Measurements from ENCODE around the gene CCNL1. TPM values are rescaled to one million over a fixed set of nuclear protein-coding genes. Genes with fewer than 3 reads are reported as not detected.

CCNL1 gene
- total and polyA plus RNA-seq, 2 of the 4 experiments (the other 2 are of a cell fraction) = 60.9 to 83.3 TPM

- H3K27me3 ChIP-seq (ENCODE audit: control insufficient read depth, insufficient read depth, low read length) = no peaks in the 10 kb centered on the region
- intact Hi-C loops (cut with micrococcal nuclease) (no loop called here), dilution Hi-C loops (cut with HindIII; ENCODE audit: low sequenced_read_pairs, unreplicated experiment) (no loop called here), in situ Hi-C loops (cut with MboI; ENCODE audit: low sequenced_read_pairs) (loop anchor here (25.0 kb wide), 1 partner anchor 1561 kb away; no protein-coding TSS in a partner anchor)
- no peak overlapping the region for H4K8ac ChIP-seq (ENCODE audit: low read depth in 2 of 2, low read length in 2 of 2)
- H3K18ac ChIP-seq (ENCODE audit: low read depth, low read length) = no peak overlapping the region
- H3K79me1 ChIP-seq (ENCODE audit: low read depth in 1 of 2, low read length in 2 of 2) = peaks cover 21 to 44% of the 10 kb centered on the region in 2 experiments
- H3K9ac ChIP-seq (ENCODE audit: low read depth, low read length) = no peak overlapping the region
- no peak overlapping the region for H4K91ac ChIP-seq (ENCODE audit: insufficient read depth, low read depth, low read length)
- no peak overlapping the region for H3K4me3 ChIP-seq (ENCODE audit: insufficient read depth, low read depth, low read length)
- peaks cover 3% of the 10 kb centered on the region for H3K9me1 ChIP-seq (ENCODE audit: insufficient read depth, low read length)
- DNase-seq (no peak), ATAC-seq (ENCODE audit: low read depth) (no peak)
- no peak overlapping the region for H2BK20ac ChIP-seq (ENCODE audit: low read depth, low read length)
- no CpG with 5 or more reads among the region's 2 CpGs for WGBS, 2 experiments (ENCODE audit: extremely low coverage in 2 of 2, insufficient read length in 1 of 2)
- no peak overlapping the region for H2BK5ac ChIP-seq (ENCODE audit: low read depth, low read length, poor library complexity, severe bottlenecking)
- no peak overlapping the region for H2BK15ac ChIP-seq (ENCODE audit: low read depth, low read length)
- no peak overlapping the region for H4K5ac ChIP-seq (ENCODE audit: low read depth, low read length)
- TF ChIP-seq RFX5 (IDR thresholded peaks at IDR 0.05; ENCODE audit: low read depth, low read length) (no peak), MAZ (IDR thresholded peaks at IDR 0.05; ENCODE audit: borderline replicate concordance, low read depth, low read length) (no peak), ELK1 (IDR thresholded peaks at IDR 0.05; ENCODE audit: borderline replicate concordance, low read depth, low read length) (no peak), SMC3 (IDR thresholded peaks at IDR 0.05; ENCODE audit: low read depth, low read length) (no peak), FOS (IDR thresholded peaks at IDR 0.05; ENCODE audit: low read depth, low read length) (no peak), CHD1 (IDR thresholded peaks at IDR 0.05; ENCODE audit: low read depth, low read length) (no peak), RCOR1 (IDR thresholded peaks at IDR 0.05; ENCODE audit: insufficient replicate concordance, low read length) (no peak), MAFK (IDR thresholded peaks at IDR 0.05; ENCODE audit: low read depth, low read length) (no peak), CEBPB (IDR thresholded peaks at IDR 0.05; ENCODE audit: low read depth, low read length) (no peak), RAD21 (IDR thresholded peaks at IDR 0.05; ENCODE audit: low read length) (no peak), NFE2L2 (IDR thresholded peaks at IDR 0.05; ENCODE audit: low read depth, low read length) (no peak), POLR2A (IDR thresholded peaks at IDR 0.05; ENCODE audit: low read depth, low read length) (no peak), CTCF (conservative IDR thresholded peaks at IDR 0.05; ENCODE audit: low read depth, low read length) (no peak), BHLHE40 (IDR thresholded peaks at IDR 0.05; ENCODE audit: low read depth, low read length) (no peak), MXI1 (IDR thresholded peaks at IDR 0.05; ENCODE audit: borderline replicate concordance, low read depth, low read length) (no peak)
- TF ChIP-seq, protein P1, sequence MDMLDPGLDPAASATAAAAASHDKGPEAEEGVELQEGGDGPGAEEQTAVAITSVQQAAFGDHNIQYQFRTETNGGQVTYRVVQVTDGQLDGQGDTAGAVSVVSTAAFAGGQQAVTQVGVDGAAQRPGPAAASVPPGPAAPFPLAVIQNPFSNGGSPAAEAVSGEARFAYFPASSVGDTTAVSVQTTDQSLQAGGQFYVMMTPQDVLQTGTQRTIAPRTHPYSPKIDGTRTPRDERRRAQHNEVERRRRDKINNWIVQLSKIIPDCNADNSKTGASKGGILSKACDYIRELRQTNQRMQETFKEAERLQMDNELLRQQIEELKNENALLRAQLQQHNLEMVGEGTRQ (IDR thresholded peaks at IDR 0.05; ENCODE audit: low read depth, low read length) = no peak
- ChIA-PET CTCF (interaction anchor here (2.3 kb wide), 1 partner anchor 10 kb away, joined by 5 read pairs; no protein-coding TSS in a partner anchor), POLR2A (ENCODE audit: unreplicated experiment) (no interaction called here)
- no peak overlapping the region for H2BK120ac ChIP-seq (ENCODE audit: low read depth, low read length)
- H3K27ac ChIP-seq (ENCODE audit: insufficient read depth, low read length) = no peak overlapping the region
- H4K20me1 ChIP-seq (ENCODE audit: insufficient read depth, low read length) = peaks cover 69% of the 10 kb centered on the region
- no peak overlapping the region for H2AFZ ChIP-seq (replicated peaks; ENCODE audit: low read length, poor library complexity)
- H3K14ac ChIP-seq (replicated peaks; ENCODE audit: low read depth, low read length) = no peak overlapping the region
- no peak overlapping the region for H3K56ac ChIP-seq (ENCODE audit: extremely low read depth, insufficient read depth, low read length)
- peaks cover 54% of the 10 kb centered on the region for H3K36me3 ChIP-seq (ENCODE audit: control insufficient read depth, insufficient read depth, low read length)
- no peak overlapping the region for H2AK5ac ChIP-seq (ENCODE audit: low read depth, low read length)
- H3K23ac ChIP-seq (ENCODE audit: low read depth, low read length) = no peak overlapping the region
- no TSS peak for BruUV-seq (replicated peaks)
- H3K4me1 ChIP-seq (ENCODE audit: control insufficient read depth, insufficient read depth, low read length) = peaks cover 4% of the 10 kb centered on the region
- no peak overlapping the region for H3K4me2 ChIP-seq (ENCODE audit: low read depth, low read length)
- H3K9me3 ChIP-seq (ENCODE audit: control insufficient read depth, insufficient read depth, low read length) = no peaks in the 10 kb centered on the region
- no peak overlapping the region for H3K4ac ChIP-seq (ENCODE audit: low read depth, low read length)
- no peak overlapping the region for H2AK9ac ChIP-seq (replicated peaks; ENCODE audit: low read depth, low read length, poor library complexity)
Measured at GRCh38 chr3:157151627-157152026, 8.3 kb downstream of the CCNL1 start.

Measured in IMR-90 (cell line).